ENCODE data around the gene TAOK2.

GRCh38 chr16:30004811-30005242 lies 31.2 kb downstream of the TAOK2 start:
- TF ChIP-seq CTCF (IDR thresholded peaks at IDR 0.05) (no peak), POLR2A (IDR thresholded peaks at IDR 0.05) (no peak)

Measured in thyroid gland (tissue), 4 donors.